ENCODE measurements around the gene TCF7L1.
"Not testable (repeated sequence)": the region's sequence is repeated elsewhere in the genome, so short reads cannot be mapped to it uniquely, and the experiment has no call there.

The TCF7L1 gene

DNA sequence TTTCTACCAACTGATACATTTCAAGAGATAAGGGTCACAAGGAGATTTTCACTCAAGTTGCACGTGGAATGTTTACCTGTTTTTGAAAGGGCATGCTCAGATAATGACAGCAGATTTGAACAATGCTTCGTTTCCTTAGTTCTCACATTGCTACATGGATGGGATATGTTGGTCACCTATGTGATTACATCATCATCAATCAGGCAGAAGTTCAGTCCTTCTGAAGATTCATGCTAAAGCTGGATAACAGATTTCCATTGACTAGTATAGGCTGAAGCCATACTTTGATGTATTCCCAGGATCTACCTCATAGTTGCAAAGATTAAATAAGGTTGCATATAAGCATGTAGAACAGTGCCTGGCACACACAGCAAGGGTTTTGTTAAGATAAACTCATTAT is 19.7 kb downstream of the TCF7L1 start:
- no peak overlapping the region for H3K9ac ChIP-seq (ENCODE audit: low read depth, low read length, poor library complexity, severe bottlenecking)
- no peaks in the 10 kb centered on the region for H3K36me3 ChIP-seq (ENCODE audit: insufficient read depth, low read length)
- no peaks in the 10 kb centered on the region for H3F3A ChIP-seq (ENCODE audit: low read depth)
- H3K4me1 ChIP-seq (ENCODE audit: insufficient read depth, low read length, poor library complexity, severe bottlenecking), result no peaks in the 10 kb centered on the region
- no peaks in the 10 kb centered on the region for H4K20me1 ChIP-seq (ENCODE audit: insufficient read depth, low read length, poor library complexity, severe bottlenecking)
- H3K4me2 ChIP-seq (ENCODE audit: low read depth, low read length, poor library complexity, severe bottlenecking), result no peak overlapping the region
- TF ChIP-seq EZH2phosphoT487 (IDR thresholded peaks at IDR 0.05; ENCODE audit: borderline replicate concordance), result no peak
- TF ChIP-seq, protein P1, sequence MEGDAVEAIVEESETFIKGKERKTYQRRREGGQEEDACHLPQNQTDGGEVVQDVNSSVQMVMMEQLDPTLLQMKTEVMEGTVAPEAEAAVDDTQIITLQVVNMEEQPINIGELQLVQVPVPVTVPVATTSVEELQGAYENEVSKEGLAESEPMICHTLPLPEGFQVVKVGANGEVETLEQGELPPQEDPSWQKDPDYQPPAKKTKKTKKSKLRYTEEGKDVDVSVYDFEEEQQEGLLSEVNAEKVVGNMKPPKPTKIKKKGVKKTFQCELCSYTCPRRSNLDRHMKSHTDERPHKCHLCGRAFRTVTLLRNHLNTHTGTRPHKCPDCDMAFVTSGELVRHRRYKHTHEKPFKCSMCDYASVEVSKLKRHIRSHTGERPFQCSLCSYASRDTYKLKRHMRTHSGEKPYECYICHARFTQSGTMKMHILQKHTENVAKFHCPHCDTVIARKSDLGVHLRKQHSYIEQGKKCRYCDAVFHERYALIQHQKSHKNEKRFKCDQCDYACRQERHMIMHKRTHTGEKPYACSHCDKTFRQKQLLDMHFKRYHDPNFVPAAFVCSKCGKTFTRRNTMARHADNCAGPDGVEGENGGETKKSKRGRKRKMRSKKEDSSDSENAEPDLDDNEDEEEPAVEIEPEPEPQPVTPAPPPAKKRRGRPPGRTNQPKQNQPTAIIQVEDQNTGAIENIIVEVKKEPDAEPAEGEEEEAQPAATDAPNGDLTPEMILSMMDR (conservative IDR thresholded peaks at IDR 0.05; ENCODE audit: low read length), result no peak
- no peak overlapping the region for H3K4me3 ChIP-seq (ENCODE audit: low read length, poor library complexity, severe bottlenecking)
- H2AFZ ChIP-seq (ENCODE audit: low read length), result no peak overlapping the region
- no peaks in the 10 kb centered on the region for H3K79me2 ChIP-seq (ENCODE audit: insufficient read depth, low read length)
- H3K9me2 ChIP-seq (replicated peaks; ENCODE audit: low read depth, low read length), result no peaks in the 10 kb centered on the region
- no peaks in the 10 kb centered on the region for H3K9me3 ChIP-seq (ENCODE audit: insufficient read depth, low read depth, low read length)
- no peaks in the 10 kb centered on the region for H3K27me3 ChIP-seq (ENCODE audit: insufficient read depth, low read length, poor library complexity, severe bottlenecking)

GRCh38 chr2:85154048-85154753 is 21.0 kb downstream of the TCF7L1 start:
- H3K36me3 ChIP-seq (ENCODE audit: insufficient read depth, low read length), result no peaks in the 10 kb centered on the region

GRCh38 chr2:85155082-85155481 is 21.9 kb downstream of the TCF7L1 start:
- H3K4me3 ChIP-seq (ENCODE audit: low read length, poor library complexity, severe bottlenecking); H3K4me1 ChIP-seq (ENCODE audit: insufficient read depth, low read length, poor library complexity, severe bottlenecking); H2AFZ ChIP-seq (ENCODE audit: low read length); H3K9me2 ChIP-seq (replicated peaks; ENCODE audit: low read depth, low read length); H3K4me2 ChIP-seq (ENCODE audit: low read depth, low read length, poor library complexity, severe bottlenecking); H3K9ac ChIP-seq (ENCODE audit: low read depth, low read length, poor library complexity, severe bottlenecking); H3K79me2 ChIP-seq (ENCODE audit: insufficient read depth, low read length); H3K27me3 ChIP-seq (ENCODE audit: insufficient read depth, low read length, poor library complexity, severe bottlenecking); H3K9me3 ChIP-seq (ENCODE audit: insufficient read depth, low read depth, low read length); H3K36me3 ChIP-seq (ENCODE audit: insufficient read depth, low read length); H4K20me1 ChIP-seq (ENCODE audit: insufficient read depth, low read length, poor library complexity, severe bottlenecking); H3F3A ChIP-seq (ENCODE audit: low read depth): not testable (repeated sequence)

More at GRCh38 chr2:85154048-85154753, 21.0 kb downstream of the TCF7L1 start:
- no peaks in the 10 kb centered on the region for H3K27me3 ChIP-seq (ENCODE audit: insufficient read depth, low read length, poor library complexity, severe bottlenecking)
- no peak overlapping the region for H3K9ac ChIP-seq (ENCODE audit: low read depth, low read length, poor library complexity, severe bottlenecking)
- H3K79me2 ChIP-seq (ENCODE audit: insufficient read depth, low read length), result no peaks in the 10 kb centered on the region
- H4K20me1 ChIP-seq (ENCODE audit: insufficient read depth, low read length, poor library complexity, severe bottlenecking), result no peaks in the 10 kb centered on the region
- H3K4me3 ChIP-seq (ENCODE audit: low read length, poor library complexity, severe bottlenecking), result no peak overlapping the region
- no peaks in the 10 kb centered on the region for H3K9me3 ChIP-seq (ENCODE audit: insufficient read depth, low read depth, low read length)
- H3K4me2 ChIP-seq (ENCODE audit: low read depth, low read length, poor library complexity, severe bottlenecking), result no peak overlapping the region
- TF ChIP-seq, protein P1 (conservative IDR thresholded peaks at IDR 0.05; ENCODE audit: low read length), result no peak
- no peak for TF ChIP-seq EZH2phosphoT487 (IDR thresholded peaks at IDR 0.05; ENCODE audit: borderline replicate concordance)
- H3F3A ChIP-seq (ENCODE audit: low read depth), result no peaks in the 10 kb centered on the region
- no peaks in the 10 kb centered on the region for H3K9me2 ChIP-seq (replicated peaks; ENCODE audit: low read depth, low read length)
- no peaks in the 10 kb centered on the region for H3K4me1 ChIP-seq (ENCODE audit: insufficient read depth, low read length, poor library complexity, severe bottlenecking)
- H2AFZ ChIP-seq (ENCODE audit: low read length), result no peak overlapping the region

- no peak for TF ChIP-seq EZH2phosphoT487 (IDR thresholded peaks at IDR 0.05; ENCODE audit: borderline replicate concordance)
- TF ChIP-seq, protein P1 (conservative IDR thresholded peaks at IDR 0.05; ENCODE audit: low read length), result no peak
- Histone ChIP-seq H3K4me2 (ENCODE audit: low read depth, low read length, poor library complexity, severe bottlenecking) (no peak overlapping the region), H3K9ac (ENCODE audit: low read depth, low read length, poor library complexity, severe bottlenecking) (no peak overlapping the region), H3K4me1 (ENCODE audit: insufficient read depth, low read length, poor library complexity, severe bottlenecking) (no peaks in the 10 kb centered on the region), H3K9me3 (ENCODE audit: insufficient read depth, low read depth, low read length) (no peaks in the 10 kb centered on the region), H2AFZ (ENCODE audit: low read length) (no peak overlapping the region), H3F3A (ENCODE audit: low read depth) (no peaks in the 10 kb centered on the region), H4K20me1 (ENCODE audit: insufficient read depth, low read length, poor library complexity, severe bottlenecking) (no peaks in the 10 kb centered on the region), H3K4me3 (ENCODE audit: low read length, poor library complexity, severe bottlenecking) (no peak overlapping the region), H3K79me2 (ENCODE audit: insufficient read depth, low read length) (no peaks in the 10 kb centered on the region), H3K27me3 (ENCODE audit: insufficient read depth, low read length, poor library complexity, severe bottlenecking) (no peaks in the 10 kb centered on the region), H3K36me3 (ENCODE audit: insufficient read depth, low read length) (no peaks in the 10 kb centered on the region), H3K9me2 (replicated peaks; ENCODE audit: low read depth, low read length) (no peaks in the 10 kb centered on the region)
Observed at GRCh38 chr2:85156153-85156552, 23.0 kb downstream of the TCF7L1 start.
